Measurements from ENCODE around the gene SAP30BP. TPM values are rescaled to one million over a fixed set of nuclear protein-coding genes. Genes with fewer than 3 reads are reported as not detected.

Gene SAP30BP
- total RNA-seq, 1 donor from 2014 or later = 66.7 TPM

DNA sequence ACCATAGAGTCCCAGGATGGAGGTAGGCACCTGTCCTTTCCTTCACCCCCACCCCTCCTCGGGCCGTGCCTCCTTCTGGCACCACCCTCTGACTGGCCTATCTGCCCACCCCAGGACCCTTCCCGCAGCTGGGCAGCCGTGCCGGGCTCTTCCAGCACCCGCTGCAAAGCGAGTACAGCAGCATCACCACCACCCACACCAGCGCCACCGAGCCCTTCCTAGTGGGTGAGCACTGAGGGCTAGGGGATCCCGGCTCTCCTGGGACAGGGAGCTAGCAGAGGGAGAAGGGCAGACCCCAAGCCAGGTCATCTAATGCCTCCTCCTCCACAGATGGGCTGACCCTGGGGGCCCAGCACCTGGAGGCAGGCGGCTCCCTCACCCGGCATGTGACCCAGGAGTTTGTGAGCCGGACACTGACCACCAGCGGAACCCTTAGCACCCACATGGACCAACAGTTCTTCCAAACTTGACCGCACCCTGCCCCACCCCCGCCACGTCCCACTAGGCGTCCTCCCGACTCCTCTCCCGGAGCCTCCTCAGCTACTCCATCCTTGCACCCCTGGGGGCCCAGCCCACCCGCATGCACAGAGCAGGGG is 90.0 kb downstream of the SAP30BP start:
- DNase-seq (ENCODE audit: low read depth, low spot score) = no peak

Other genes starting within 250 kb of the SAP30BP start
- 16.8 and 20.5 TPM in 2 replicates for gene TMEM94, start 210.7 kb upstream of the SAP30BP start, total RNA-seq
- 6.6 and 9.2 TPM in 2 replicates for gene CASKIN2, start 151.8 kb upstream of the SAP30BP start, total RNA-seq
- 14.1 and 21.2 TPM in 2 replicates for gene TSEN54, start 150.8 kb upstream of the SAP30BP start, total RNA-seq
- 3.2 and 5.4 TPM in 2 replicates for gene LLGL2, start 141.6 kb upstream of the SAP30BP start, total RNA-seq
- gene MYO15B, start 79.5 kb upstream of the SAP30BP start, total RNA-seq = 1.6 and 10.5 TPM in 2 replicates
- 0.07 TPM in 1 of 2 replicates, not detected in the other for gene SMIM5, start 33.9 kb upstream of the SAP30BP start, total RNA-seq
- 12.0 and 20.2 TPM in 2 replicates for gene RECQL5, start 184 bp upstream of the SAP30BP start, total RNA-seq
- 6.9 and 14.2 TPM in 2 replicates for gene ITGB4, start 54.1 kb downstream of the SAP30BP start, total RNA-seq
- 93.3 and 120 TPM in 2 replicates for gene GALK1, start 97.9 kb downstream of the SAP30BP start, total RNA-seq
- 7.6 and 10.2 TPM in 2 replicates for gene UNK, start 117.5 kb downstream of the SAP30BP start, total RNA-seq
- 7.3 and 7.6 TPM in 2 replicates for gene UNC13D, start 177.1 kb downstream of the SAP30BP start, total RNA-seq
- gene WBP2, start 188.0 kb downstream of the SAP30BP start, total RNA-seq = 21.0 and 28.5 TPM in 2 replicates
- 30.6 and 56.0 TPM in 2 replicates for gene TRIM47, start 211.2 kb downstream of the SAP30BP start, total RNA-seq
- gene TRIM65, start 229.6 kb downstream of the SAP30BP start, total RNA-seq = 32.2 and 32.6 TPM in 2 replicates
- gene MRPL38, start 237.5 kb downstream of the SAP30BP start, total RNA-seq = 31.9 and 38.7 TPM in 2 replicates